ENCODE measurements around the gene NGB. TPM values are rescaled to one million over a fixed set of nuclear protein-coding genes. Genes with fewer than 3 reads are reported as not detected.

The NGB gene
- total RNA-seq, 4 donors from 2014 or later = not detected

DNA sequence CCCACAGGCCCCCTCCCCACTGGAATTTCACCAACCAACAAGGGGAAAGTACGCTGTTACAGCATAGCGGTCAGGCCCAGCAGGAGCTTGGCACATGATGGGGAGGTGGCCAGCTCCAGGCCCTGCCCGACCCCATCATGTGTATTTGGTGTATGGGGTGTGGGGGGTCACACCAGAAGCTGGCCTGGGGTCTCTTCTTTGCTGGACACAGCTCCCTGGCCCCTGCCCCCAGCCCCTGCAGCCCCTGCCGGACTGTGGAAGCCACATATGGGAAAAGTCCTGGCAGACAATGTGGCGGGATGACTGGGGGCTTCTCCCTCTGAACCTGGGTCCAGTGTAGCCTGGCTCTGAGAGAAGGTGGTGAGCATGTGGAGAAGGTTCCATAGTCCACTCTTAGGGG is 12.4 kb downstream of the NGB start:
- TF ChIP-seq, protein P1, sequence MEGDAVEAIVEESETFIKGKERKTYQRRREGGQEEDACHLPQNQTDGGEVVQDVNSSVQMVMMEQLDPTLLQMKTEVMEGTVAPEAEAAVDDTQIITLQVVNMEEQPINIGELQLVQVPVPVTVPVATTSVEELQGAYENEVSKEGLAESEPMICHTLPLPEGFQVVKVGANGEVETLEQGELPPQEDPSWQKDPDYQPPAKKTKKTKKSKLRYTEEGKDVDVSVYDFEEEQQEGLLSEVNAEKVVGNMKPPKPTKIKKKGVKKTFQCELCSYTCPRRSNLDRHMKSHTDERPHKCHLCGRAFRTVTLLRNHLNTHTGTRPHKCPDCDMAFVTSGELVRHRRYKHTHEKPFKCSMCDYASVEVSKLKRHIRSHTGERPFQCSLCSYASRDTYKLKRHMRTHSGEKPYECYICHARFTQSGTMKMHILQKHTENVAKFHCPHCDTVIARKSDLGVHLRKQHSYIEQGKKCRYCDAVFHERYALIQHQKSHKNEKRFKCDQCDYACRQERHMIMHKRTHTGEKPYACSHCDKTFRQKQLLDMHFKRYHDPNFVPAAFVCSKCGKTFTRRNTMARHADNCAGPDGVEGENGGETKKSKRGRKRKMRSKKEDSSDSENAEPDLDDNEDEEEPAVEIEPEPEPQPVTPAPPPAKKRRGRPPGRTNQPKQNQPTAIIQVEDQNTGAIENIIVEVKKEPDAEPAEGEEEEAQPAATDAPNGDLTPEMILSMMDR (IDR thresholded peaks at IDR 0.05) = no peak
- DNase-seq (ENCODE audit: low spot score) = no peak
- no peak for ATAC-seq (ENCODE audit: low FRiP score)

DNA sequence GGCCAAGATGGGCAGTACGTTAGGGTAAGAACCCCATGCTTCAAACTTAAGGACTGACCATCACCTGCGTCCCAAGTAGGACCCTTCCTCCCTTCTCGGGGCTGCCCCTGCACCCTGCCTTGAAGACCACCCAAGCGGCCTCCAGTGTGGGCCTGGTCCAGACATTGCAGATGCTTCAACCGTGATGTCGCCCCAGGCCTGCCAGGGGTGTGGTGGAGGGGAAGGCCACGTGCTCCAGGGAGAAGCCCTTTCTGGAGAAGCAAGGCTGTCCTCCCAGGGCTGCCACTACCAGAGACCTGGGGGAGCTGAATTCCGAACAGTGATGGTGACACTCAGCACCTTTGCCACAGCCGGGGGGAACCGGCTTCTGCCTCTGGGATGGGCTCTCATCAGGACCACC is 13.3 kb downstream of the NGB start:
- TF ChIP-seq, protein P1 (IDR thresholded peaks at IDR 0.05) = no peak
- DNase-seq (ENCODE audit: low spot score) (no peak), ATAC-seq (ENCODE audit: low FRiP score) (no peak)

DNA sequence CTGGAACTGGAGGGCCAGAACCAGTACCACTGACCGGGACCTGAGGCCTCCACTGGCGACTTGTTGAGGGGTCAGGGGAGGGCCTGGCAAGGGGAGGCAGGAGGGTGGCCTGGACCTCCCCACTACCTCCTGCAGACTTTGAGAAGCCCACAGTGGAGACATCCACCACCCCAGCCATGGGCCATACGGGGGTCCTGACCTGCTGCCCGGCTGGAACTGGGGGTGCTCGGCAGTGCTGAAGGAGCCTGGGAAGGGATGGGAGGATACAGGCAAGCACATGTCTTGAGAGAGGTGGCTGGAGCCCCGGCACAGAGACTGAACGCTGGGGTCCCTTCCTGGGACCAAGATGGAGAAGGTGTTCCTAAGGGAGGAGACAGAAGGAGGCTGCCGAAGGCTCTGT is 14.3 kb downstream of the NGB start:
- no peak for DNase-seq (ENCODE audit: low spot score)
- ATAC-seq (ENCODE audit: low FRiP score) = no peak
- TF ChIP-seq, protein P1 (IDR thresholded peaks at IDR 0.05) = no peak

DNA sequence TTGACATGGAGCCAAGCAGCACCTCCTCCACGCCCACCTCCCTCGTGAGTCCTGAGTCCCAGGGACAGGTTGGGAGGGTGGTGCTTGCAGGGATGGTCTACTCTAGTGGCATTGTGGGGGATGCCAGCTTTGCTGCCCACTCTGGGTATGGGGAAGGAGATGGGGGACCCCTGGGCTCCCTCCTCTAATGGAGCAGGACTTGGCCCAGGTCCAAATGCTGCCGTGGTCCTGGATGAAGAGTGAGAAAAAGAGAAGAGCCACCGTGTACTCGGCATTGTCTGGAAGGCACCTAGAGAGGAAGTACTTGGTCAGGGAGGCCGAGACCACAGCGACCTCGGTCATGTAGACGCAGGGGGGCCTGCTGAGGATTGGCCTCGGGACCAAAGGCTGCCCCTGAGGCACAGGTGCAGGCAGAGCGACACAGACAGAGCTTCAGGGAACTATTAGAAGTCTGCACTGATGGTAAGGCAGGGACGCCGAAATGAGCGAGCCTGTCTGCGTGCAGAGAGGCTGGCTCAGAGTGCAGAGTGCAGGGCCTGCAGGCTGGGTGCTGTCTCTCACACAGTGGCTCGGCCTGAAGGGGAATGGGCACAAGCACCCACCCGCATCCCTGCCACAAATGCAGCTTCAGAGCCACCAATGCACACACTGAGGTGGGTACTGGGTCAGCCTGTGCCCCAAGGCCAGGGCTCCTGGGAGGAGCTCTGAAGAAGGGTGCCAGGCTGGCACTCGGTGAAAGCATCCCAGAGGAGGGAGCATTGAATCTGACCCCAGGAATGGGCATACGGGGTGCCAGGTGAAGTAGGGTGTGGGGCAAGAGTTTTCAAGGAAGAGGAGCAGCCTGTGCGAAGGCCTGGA is 17.4 kb downstream of the NGB start:
- no peak for DNase-seq (ENCODE audit: low spot score)
- TF ChIP-seq, protein P1 (IDR thresholded peaks at IDR 0.05) = no peak
- ATAC-seq (ENCODE audit: low FRiP score) = no peak

DNA sequence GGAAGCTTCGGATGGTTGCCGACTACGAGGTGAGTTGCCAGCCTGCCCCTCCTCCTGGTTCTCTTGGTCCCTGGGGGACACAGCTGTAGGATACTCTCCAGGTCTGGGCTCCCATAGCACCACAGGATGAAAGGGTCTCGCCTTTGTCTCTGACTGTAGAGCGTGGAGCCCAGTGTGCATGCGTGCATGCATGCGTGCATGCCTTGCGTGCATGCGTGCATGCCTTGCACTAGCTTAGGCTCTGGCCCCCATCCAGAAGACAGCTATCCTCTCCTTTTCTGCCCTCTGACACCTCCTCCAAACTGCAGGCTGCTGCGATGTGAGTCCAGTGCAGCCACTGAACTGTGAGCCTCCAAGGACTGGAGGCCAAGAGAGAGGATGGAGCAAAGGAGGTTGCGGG is 19.1 kb downstream of the NGB start:
- TF ChIP-seq, protein P1 (IDR thresholded peaks at IDR 0.05) = no peak
- ATAC-seq (ENCODE audit: low FRiP score) (no peak), DNase-seq (ENCODE audit: low spot score) (no peak)

DNA sequence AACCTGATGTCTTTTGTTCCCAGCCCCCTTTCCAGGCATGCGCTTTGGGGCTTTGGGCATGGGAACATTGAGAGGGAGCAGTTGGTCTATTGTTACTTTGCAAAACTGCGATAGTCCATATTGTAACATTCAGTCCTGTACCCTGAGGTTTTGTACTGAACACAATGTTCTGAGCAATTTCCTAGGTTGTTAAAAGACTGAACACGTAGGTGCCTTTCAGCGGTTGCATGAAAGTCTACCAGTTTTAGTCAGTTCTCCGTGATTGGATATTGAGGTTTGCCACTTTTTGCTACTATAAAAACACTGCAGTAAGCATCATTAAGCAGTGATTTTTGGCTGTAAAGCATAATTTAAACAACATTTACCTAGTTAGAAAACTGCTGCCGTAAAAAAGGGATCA is 20.1 kb downstream of the NGB start:
- TF ChIP-seq, protein P1 (IDR thresholded peaks at IDR 0.05) = no peak
- ATAC-seq (ENCODE audit: low FRiP score) (no peak), DNase-seq (ENCODE audit: low spot score) (no peak)

DNA sequence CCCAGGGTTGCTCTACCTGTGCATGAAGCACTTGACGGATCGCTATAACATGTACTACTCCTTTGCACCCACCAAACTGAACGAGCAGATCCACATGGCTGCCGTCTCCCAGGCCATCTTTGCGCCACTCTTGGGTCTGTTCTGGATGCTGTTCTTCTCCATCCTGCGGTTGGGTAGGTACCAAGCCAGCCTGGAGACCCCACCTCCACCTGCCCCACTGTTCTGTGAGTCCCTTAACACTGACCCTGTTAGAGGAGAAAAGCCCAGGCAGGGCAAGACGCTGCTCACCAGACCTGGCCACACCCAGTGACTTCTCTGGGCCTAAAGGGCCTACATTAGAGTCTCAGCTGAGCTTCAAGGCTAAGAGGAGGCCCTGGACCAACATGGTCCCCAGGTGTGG is 21.7 kb downstream of the NGB start:
- DNase-seq (ENCODE audit: low spot score) (no peak), ATAC-seq (ENCODE audit: low FRiP score) (no peak)
- TF ChIP-seq, protein P1 (IDR thresholded peaks at IDR 0.05) = no peak
